Progenitor cell of endocrine pancreas (in vitro differentiated cells): Measurements from ENCODE around the gene CES2. TPM values are rescaled to one million over a fixed set of nuclear protein-coding genes. Genes with fewer than 3 reads are reported as not detected.

Experiments used
- DNase-seq: peaks from one replicate; pipeline ENCODE4 v3.0.0; 2021; ENCODE audit warnings: low spot score; ENCODE audit not compliant: unreplicated experiment
- H3K27ac Mint-ChIP-seq: 2 replicates; pipeline ENCODE4 v1.8.0; 2021; ENCODE audit warnings: mild to moderate bottlenecking, moderate library complexity, mixed read lengths
- H3K27me3 Mint-ChIP-seq: 2 replicates; pipeline ENCODE4 v1.8.0; 2021; ENCODE audit warnings: mixed read lengths
- H3K36me3 Mint-ChIP-seq: 2 replicates; pipeline ENCODE4 v1.8.0; 2022; ENCODE audit warnings: mixed read lengths; ENCODE audit not compliant: insufficient read depth
- H3K4me1 Mint-ChIP-seq: 2 replicates; pipeline ENCODE4 v1.8.0; 2021; ENCODE audit warnings: low read depth, mixed read lengths
- H3K4me3 Mint-ChIP-seq: 2 replicates; pipeline ENCODE4 v1.8.0; 2021; ENCODE audit warnings: low read depth, mild to moderate bottlenecking, moderate library complexity, mixed read lengths
- H3K9me3 Mint-ChIP-seq: 2 replicates; pipeline ENCODE4 v1.8.0; 2021; ENCODE audit warnings: low read depth, mixed read lengths
- total RNA-seq: library from RNA; stranded (reverse); gene quantifications from 2 replicates; pipeline ENCODE4 v1.2.1, GENCODE V29; 2021
- TF ChIP-seq, protein P1 (sequence below): fragments of 200-600 bp; sonication (generic); IDR thresholded peaks from one replicate; pipeline ENCODE4 v1.5.0; 2021; ENCODE audit warnings: antibody characterized with exemption, mild to moderate bottlenecking; ENCODE audit not compliant: unreplicated experiment

CES2 gene
- total RNA-seq, 1 donor from 2014 or later, result 43.9 TPM

DNA sequence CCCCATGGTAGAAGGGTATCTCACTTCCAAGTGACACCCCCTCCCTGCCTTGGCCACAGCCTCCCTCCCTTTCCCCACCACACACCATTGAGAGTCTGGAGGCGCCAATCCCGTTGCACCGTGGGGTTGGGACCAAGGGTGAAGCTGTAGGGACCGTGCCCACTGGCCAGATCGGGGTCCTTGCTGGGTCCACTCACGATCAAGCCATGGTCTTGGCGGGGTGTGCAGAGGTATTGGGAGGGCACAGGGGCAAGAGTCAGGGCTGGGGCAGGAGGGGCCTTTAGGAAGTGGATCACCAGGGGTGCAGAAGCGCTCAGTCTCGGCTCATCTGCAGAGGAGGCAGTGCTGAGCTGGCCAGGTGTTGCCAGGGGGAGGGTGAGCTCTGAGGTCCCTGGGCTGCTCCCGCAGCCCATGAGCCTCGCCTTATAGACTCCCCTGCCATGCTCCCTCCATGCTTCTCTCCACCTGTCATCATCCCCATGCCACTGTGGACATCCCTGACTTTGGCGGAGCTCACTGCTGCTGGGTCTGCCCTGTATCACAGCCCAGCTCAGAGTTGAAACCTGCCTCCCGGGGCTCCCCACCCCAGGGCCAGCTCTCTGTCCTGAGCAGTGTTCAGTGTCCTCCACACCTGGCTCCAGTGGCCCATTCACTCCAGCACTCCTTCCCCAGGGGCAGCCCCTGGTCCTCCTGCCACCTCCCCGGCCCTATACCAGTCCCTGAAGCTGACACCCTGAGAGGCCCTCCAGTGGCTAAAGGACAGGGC, 25.0 kb upstream of the CES2 start:
- Mint-ChIP-seq H3K4me3 (no peak overlapping the region), H3K27ac (no peak overlapping the region), H3K4me1 (peaks cover 2% of the 10 kb centered on the region), H3K36me3 (no peaks in the 10 kb centered on the region), H3K27me3 (peaks cover 26% of the 10 kb centered on the region), H3K9me3 (no peaks in the 10 kb centered on the region)
- TF ChIP-seq, protein P1, sequence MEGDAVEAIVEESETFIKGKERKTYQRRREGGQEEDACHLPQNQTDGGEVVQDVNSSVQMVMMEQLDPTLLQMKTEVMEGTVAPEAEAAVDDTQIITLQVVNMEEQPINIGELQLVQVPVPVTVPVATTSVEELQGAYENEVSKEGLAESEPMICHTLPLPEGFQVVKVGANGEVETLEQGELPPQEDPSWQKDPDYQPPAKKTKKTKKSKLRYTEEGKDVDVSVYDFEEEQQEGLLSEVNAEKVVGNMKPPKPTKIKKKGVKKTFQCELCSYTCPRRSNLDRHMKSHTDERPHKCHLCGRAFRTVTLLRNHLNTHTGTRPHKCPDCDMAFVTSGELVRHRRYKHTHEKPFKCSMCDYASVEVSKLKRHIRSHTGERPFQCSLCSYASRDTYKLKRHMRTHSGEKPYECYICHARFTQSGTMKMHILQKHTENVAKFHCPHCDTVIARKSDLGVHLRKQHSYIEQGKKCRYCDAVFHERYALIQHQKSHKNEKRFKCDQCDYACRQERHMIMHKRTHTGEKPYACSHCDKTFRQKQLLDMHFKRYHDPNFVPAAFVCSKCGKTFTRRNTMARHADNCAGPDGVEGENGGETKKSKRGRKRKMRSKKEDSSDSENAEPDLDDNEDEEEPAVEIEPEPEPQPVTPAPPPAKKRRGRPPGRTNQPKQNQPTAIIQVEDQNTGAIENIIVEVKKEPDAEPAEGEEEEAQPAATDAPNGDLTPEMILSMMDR, result no peak
- no peak for DNase-seq

GRCh38 chr16:66911112-66911511, 24.2 kb upstream of the CES2 start:
- no peaks in the 10 kb centered on the region for H3K36me3 Mint-ChIP-seq
- peaks cover 31% of the 10 kb centered on the region for H3K27me3 Mint-ChIP-seq
- no peak overlapping the region for H3K4me3 Mint-ChIP-seq
- H3K9me3 Mint-ChIP-seq, result no peaks in the 10 kb centered on the region
- H3K4me1 Mint-ChIP-seq, result no peaks in the 10 kb centered on the region
- DNase-seq, result no peak
- H3K27ac Mint-ChIP-seq, result no peak overlapping the region
- TF ChIP-seq, protein P1, result no peak

DNA sequence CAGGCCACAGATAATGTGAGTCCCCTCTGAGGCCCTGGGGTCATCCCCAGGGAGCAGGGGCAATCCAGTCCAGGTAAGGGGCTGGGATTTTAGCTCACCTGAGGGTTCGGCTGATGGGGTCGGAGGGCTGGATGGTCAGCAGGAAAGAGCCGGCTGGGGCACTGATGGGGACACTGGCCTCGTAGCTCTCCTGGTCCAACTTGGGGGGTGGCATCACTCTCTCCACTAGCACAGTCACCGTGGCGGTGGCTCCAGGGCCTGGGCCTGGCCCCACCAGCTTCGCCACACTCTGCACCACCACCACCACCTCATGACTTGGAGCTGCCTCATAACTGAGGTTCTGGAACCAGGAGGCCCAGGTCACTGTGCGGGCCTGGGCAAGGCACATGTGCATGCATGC, 23.5 kb upstream of the CES2 start:
- no peak for DNase-seq
- Mint-ChIP-seq H3K4me1 (no peaks in the 10 kb centered on the region), H3K27me3 (peaks cover 38% of the 10 kb centered on the region), H3K27ac (no peak overlapping the region), H3K9me3 (no peaks in the 10 kb centered on the region), H3K36me3 (no peaks in the 10 kb centered on the region), H3K4me3 (no peak overlapping the region)
- TF ChIP-seq, protein P1, result no peak

DNA sequence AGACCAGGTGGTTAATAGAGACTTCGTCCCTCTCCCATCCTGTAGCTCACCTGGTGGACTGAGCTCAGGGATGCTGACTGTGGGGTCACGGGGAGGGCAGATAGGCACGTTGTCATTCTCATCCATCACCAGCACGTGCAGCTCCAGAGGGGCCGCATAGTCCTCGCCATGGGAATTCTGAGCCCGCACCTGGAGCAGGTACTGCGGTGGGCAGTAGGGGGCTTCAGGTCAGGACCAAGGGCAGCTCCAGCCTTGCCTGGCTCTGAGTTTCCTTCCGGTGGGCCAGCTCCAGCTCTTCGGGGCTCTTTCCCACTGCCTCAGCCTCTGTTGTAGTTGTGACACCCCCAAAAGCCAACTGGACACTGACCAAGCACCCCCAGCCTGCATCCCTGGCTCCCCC, 22.2 kb upstream of the CES2 start:
- TF ChIP-seq, protein P1, result peak; percentile 34
- Mint-ChIP-seq H3K4me1 (no peaks in the 10 kb centered on the region), H3K4me3 (no peak overlapping the region), H3K9me3 (no peaks in the 10 kb centered on the region), H3K36me3 (no peaks in the 10 kb centered on the region), H3K27ac (no peak overlapping the region), H3K27me3 (peaks cover 35% of the 10 kb centered on the region)
- DNase-seq, result peak; percentile 38

DNA sequence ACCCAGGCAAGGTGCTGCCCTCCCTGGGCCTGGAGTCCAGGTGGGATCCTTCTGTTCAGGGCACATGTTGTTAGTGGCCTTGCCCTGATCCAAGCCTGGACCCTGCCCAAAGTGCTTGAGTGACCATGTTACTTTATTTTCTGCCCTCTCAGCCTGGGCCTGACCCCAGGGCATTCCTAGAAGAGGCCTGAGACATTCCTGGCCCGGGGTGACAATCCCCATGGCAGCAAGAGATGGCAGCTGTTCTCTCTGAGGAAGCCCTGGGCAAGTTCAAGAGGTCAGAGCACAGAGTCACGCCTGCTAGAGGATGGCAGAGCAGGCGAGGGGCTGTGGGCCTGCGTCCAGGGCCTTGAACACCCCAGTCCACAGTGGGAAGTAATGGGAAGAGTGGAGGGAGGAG, 21.6 kb upstream of the CES2 start:
- no peaks in the 10 kb centered on the region for H3K4me1 Mint-ChIP-seq
- DNase-seq, result no peak
- peaks cover 32% of the 10 kb centered on the region for H3K27me3 Mint-ChIP-seq
- H3K36me3 Mint-ChIP-seq, result no peaks in the 10 kb centered on the region
- TF ChIP-seq, protein P1, result no peak
- no peak overlapping the region for H3K27ac Mint-ChIP-seq
- H3K4me3 Mint-ChIP-seq, result no peak overlapping the region
- no peaks in the 10 kb centered on the region for H3K9me3 Mint-ChIP-seq
